Measurements from ENCODE around the gene RALGPS1.

RALGPS1 gene

GRCh38 chr9:127255692-127256091 is 341.1 kb downstream of the RALGPS1 start:
- no peak for DNase-seq (ENCODE audit: low spot score)
- in situ Hi-C loops (cut with MboI; ENCODE audit: low sequenced_read_pairs, unreplicated experiment) = no loop called here

GRCh38 chr9:127256324-127256723 is 341.7 kb downstream of the RALGPS1 start:
- no peak for DNase-seq (ENCODE audit: low spot score)
- TF ChIP-seq CTCF (IDR thresholded peaks at IDR 0.05; ENCODE audit: borderline replicate concordance, control extremely low read depth, extremely low read depth, insufficient read depth, missing control alignments) = no peak
- in situ Hi-C loops (cut with MboI; ENCODE audit: low sequenced_read_pairs, unreplicated experiment) = no loop called here

More at GRCh38 chr9:127255692-127256091, 341.1 kb downstream of the RALGPS1 start:
- no peak for TF ChIP-seq CTCF (IDR thresholded peaks at IDR 0.05; ENCODE audit: borderline replicate concordance, control extremely low read depth, extremely low read depth, insufficient read depth, missing control alignments)

GRCh38 chr9:127258606-127259471 is 344.3 kb downstream of the RALGPS1 start:
- DNase-seq (ENCODE audit: low spot score) = no peak
- no peak for TF ChIP-seq CTCF (IDR thresholded peaks at IDR 0.05; ENCODE audit: borderline replicate concordance, control extremely low read depth, extremely low read depth, insufficient read depth, missing control alignments)
- in situ Hi-C loops (cut with MboI; ENCODE audit: low sequenced_read_pairs, unreplicated experiment) = no loop called here

GRCh38 chr9:127262602-127263001 is 348.0 kb downstream of the RALGPS1 start:
- in situ Hi-C loops (cut with MboI; ENCODE audit: low sequenced_read_pairs, unreplicated experiment) = no loop called here
- no peak for TF ChIP-seq CTCF (IDR thresholded peaks at IDR 0.05; ENCODE audit: borderline replicate concordance, control extremely low read depth, extremely low read depth, insufficient read depth, missing control alignments)

GRCh38 chr9:127263237-127263636 is 348.7 kb downstream of the RALGPS1 start:
- DNase-seq (ENCODE audit: low spot score) = no peak
- in situ Hi-C loops (cut with MboI; ENCODE audit: low sequenced_read_pairs, unreplicated experiment) = no loop called here
- TF ChIP-seq CTCF (IDR thresholded peaks at IDR 0.05; ENCODE audit: borderline replicate concordance, control extremely low read depth, extremely low read depth, insufficient read depth, missing control alignments) = no peak

More at GRCh38 chr9:127262602-127263001, 348.0 kb downstream of the RALGPS1 start:
- no peak for DNase-seq (ENCODE audit: low spot score)

GRCh38 chr9:127263664-127264063 is 349.1 kb downstream of the RALGPS1 start:
- TF ChIP-seq CTCF (IDR thresholded peaks at IDR 0.05; ENCODE audit: borderline replicate concordance, control extremely low read depth, extremely low read depth, insufficient read depth, missing control alignments) = no peak
- no peak for DNase-seq (ENCODE audit: low spot score)
- in situ Hi-C loops (cut with MboI; ENCODE audit: low sequenced_read_pairs, unreplicated experiment) = no loop called here
